Measurements from ENCODE around the gene HLF.

HLF gene

DNA sequence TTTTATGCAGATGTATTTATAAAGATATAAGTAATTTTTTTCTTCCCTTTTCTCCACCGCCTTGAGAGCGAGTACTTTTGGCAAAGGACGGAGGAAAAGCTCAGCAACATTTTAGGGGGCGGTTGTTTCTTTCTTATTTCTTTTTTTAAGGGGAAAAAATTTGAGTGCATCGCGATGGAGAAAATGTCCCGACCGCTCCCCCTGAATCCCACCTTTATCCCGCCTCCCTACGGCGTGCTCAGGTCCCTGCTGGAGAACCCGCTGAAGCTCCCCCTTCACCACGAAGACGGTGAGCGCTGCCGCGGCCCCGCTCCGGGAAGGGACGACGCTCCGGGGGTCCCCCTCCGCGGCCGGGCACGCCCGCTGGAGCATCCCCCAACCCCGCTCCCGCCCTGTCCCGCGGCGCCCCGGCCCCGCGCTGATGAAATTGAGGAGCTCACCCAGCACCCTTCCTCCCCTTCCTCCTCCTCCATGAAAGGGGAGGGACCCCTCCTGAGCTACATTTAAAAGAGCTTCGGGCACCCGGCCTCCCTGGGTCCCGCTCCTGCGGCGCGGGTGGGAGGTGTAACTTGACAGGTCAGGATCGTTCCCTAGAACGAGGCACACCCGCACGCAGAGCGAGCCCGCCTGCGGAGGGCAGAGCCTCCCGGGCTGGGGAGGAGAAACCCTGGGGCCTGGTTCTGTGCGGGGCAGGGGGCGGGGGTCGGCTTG is 706 bp downstream of the HLF start:
- Histone ChIP-seq H3K36me3 (replicated peaks) (no peaks in the 10 kb centered on the region), H3K4me3 (ENCODE audit: low read depth, low read length) (peak overlapping the region; percentile 30), H3K27ac (no peak overlapping the region), H3K27me3 (replicated peaks) (peaks cover 42% of the 10 kb centered on the region)
- in situ Hi-C loops (cut with HindIII; ENCODE audit: low pct_ligation_motif_present, low sequenced_read_pairs), result no loop called here
- no peak for TF ChIP-seq CTCF (IDR thresholded peaks at IDR 0.05; ENCODE audit: low read depth, low read length, missing control alignments)
- DNase-seq, result no peak

- TF ChIP-seq CTCF (IDR thresholded peaks at IDR 0.05; ENCODE audit: low read depth, low read length, missing control alignments), result no peak
- in situ Hi-C loops (cut with HindIII; ENCODE audit: low pct_ligation_motif_present, low sequenced_read_pairs), result no loop called here
- DNase-seq, result no peak
- Histone ChIP-seq H3K27me3 (replicated peaks) (peaks cover 42% of the 10 kb centered on the region), H3K4me3 (ENCODE audit: low read depth, low read length) (no peak overlapping the region), H3K36me3 (replicated peaks) (no peaks in the 10 kb centered on the region), H3K27ac (no peak overlapping the region)
Measured at GRCh38 chr17:55266051-55266957, 1.5 kb downstream of the HLF start.

GRCh38 chr17:55266958-55267688 is 2.4 kb downstream of the HLF start:
- H3K27me3 ChIP-seq (replicated peaks), result peaks cover 39% of the 10 kb centered on the region
- TF ChIP-seq CTCF (IDR thresholded peaks at IDR 0.05; ENCODE audit: low read depth, low read length, missing control alignments), result no peak
- no peaks in the 10 kb centered on the region for H3K36me3 ChIP-seq (replicated peaks)
- DNase-seq, result no peak
- in situ Hi-C loops (cut with HindIII; ENCODE audit: low pct_ligation_motif_present, low sequenced_read_pairs), result no loop called here
- no peak overlapping the region for H3K27ac ChIP-seq
- no peak overlapping the region for H3K4me3 ChIP-seq (ENCODE audit: low read depth, low read length)

GRCh38 chr17:55267777-55268648 is 3.3 kb downstream of the HLF start:
- Histone ChIP-seq H3K36me3 (replicated peaks) (no peaks in the 10 kb centered on the region), H3K27me3 (replicated peaks) (peaks cover 34% of the 10 kb centered on the region), H3K4me3 (ENCODE audit: low read depth, low read length) (no peak overlapping the region), H3K27ac (no peak overlapping the region)
- in situ Hi-C loops (cut with HindIII; ENCODE audit: low pct_ligation_motif_present, low sequenced_read_pairs), result no loop called here
- DNase-seq, result no peak
- TF ChIP-seq CTCF (IDR thresholded peaks at IDR 0.05; ENCODE audit: low read depth, low read length, missing control alignments), result no peak

All from brain microvascular endothelial cell (primary cell).